ES-I3 (cell line): ENCODE results near the gene PAX5.

Experiments
- H3K36me3 ChIP-seq: 2 replicates; pipeline ENCODE4 v1.6.1; 2013; ENCODE audit warnings: mild to moderate bottlenecking, low read length, control low read depth, moderate library complexity; ENCODE audit not compliant: insufficient read depth
- H3K4me1 ChIP-seq: 2 replicates; pipeline ENCODE4 v1.6.1; 2013; ENCODE audit warnings: mild to moderate bottlenecking, control low read depth, low read length; ENCODE audit not compliant: insufficient read depth
- H3K9ac ChIP-seq: 2 replicates; pipeline ENCODE4 v1.6.1; 2013; ENCODE audit warnings: low read depth, mild to moderate bottlenecking, low read length, moderate library complexity
- H3K9me3 ChIP-seq: 2 replicates; pipeline ENCODE4 v1.6.1; 2013; ENCODE audit warnings: mild to moderate bottlenecking, low read length, moderate library complexity; ENCODE audit not compliant: control insufficient read depth, insufficient read depth

Gene PAX5

GRCh38 chr9:37033141-37033540 is 927 bp downstream of the PAX5 start:
- H3K4me1 ChIP-seq, result no peaks in the 10 kb centered on the region; the same call in 1 of the 2 replicates
- H3K9me3 ChIP-seq, result no peaks in the 10 kb centered on the region; the same call in 1 of the 2 replicates
- no peak overlapping the region for H3K9ac ChIP-seq
- H3K36me3 ChIP-seq, result no peaks in the 10 kb centered on the region

GRCh38 chr9:37032713-37033112 is 1.4 kb downstream of the PAX5 start:
- H3K36me3 ChIP-seq, result no peaks in the 10 kb centered on the region
- no peak overlapping the region for H3K9ac ChIP-seq
- no peaks in the 10 kb centered on the region; the same call in 1 of the 2 replicates for H3K4me1 ChIP-seq
- no peaks in the 10 kb centered on the region; the same call in 1 of the 2 replicates for H3K9me3 ChIP-seq

- Histone ChIP-seq H3K9me3 (no peaks in the 10 kb centered on the region; the same call in 1 of the 2 replicates), H3K9ac (no peak overlapping the region), H3K36me3 (no peaks in the 10 kb centered on the region), H3K4me1 (no peaks in the 10 kb centered on the region; the same call in 1 of the 2 replicates)
These were observed 2.2 kb downstream of the PAX5 start for GRCh38 chr9:37031902-37032301.

- H3K9ac ChIP-seq, result no peak overlapping the region
- H3K36me3 ChIP-seq, result no peaks in the 10 kb centered on the region
- no peaks in the 10 kb centered on the region; the same call in 1 of the 2 replicates for H3K4me1 ChIP-seq
- no peaks in the 10 kb centered on the region; the same call in 1 of the 2 replicates for H3K9me3 ChIP-seq
These were observed 3.0 kb downstream of the PAX5 start for GRCh38 chr9:37031081-37031480.

GRCh38 chr9:37030611-37030939 is 3.5 kb downstream of the PAX5 start:
- H3K9ac ChIP-seq, result peak overlapping the region; percentile 51; the same call in 1 of the 2 replicates
- H3K36me3 ChIP-seq, result no peaks in the 10 kb centered on the region
- H3K4me1 ChIP-seq, result no peaks in the 10 kb centered on the region; the same call in 1 of the 2 replicates
- no peaks in the 10 kb centered on the region; the same call in 1 of the 2 replicates for H3K9me3 ChIP-seq

GRCh38 chr9:37029776-37030610 is 4.1 kb downstream of the PAX5 start:
- no peaks in the 10 kb centered on the region; the same call in 1 of the 2 replicates for H3K4me1 ChIP-seq
- peak overlapping the region; percentile 51; the same call in 1 of the 2 replicates for H3K9ac ChIP-seq
- H3K9me3 ChIP-seq, result no peaks in the 10 kb centered on the region; the same call in 1 of the 2 replicates
- H3K36me3 ChIP-seq, result no peaks in the 10 kb centered on the region

GRCh38 chr9:37029304-37029775 is 4.7 kb downstream of the PAX5 start:
- Histone ChIP-seq H3K36me3 (no peaks in the 10 kb centered on the region), H3K9me3 (no peaks in the 10 kb centered on the region; the same call in 1 of the 2 replicates), H3K9ac (peak overlapping the region; percentile 51; the same call in 1 of the 2 replicates), H3K4me1 (no peaks in the 10 kb centered on the region; the same call in 1 of the 2 replicates)

GRCh38 chr9:37028420-37029031 is 5.5 kb downstream of the PAX5 start:
- H3K36me3 ChIP-seq, result no peaks in the 10 kb centered on the region
- peak overlapping the region; percentile 51; the same call in 1 of the 2 replicates for H3K9ac ChIP-seq
- no peaks in the 10 kb centered on the region; the same call in 1 of the 2 replicates for H3K9me3 ChIP-seq
- H3K4me1 ChIP-seq, result no peaks in the 10 kb centered on the region; the same call in 1 of the 2 replicates

GRCh38 chr9:37027582-37028419 is 6.3 kb downstream of the PAX5 start:
- no peaks in the 10 kb centered on the region for H3K36me3 ChIP-seq
- peak overlapping the region; percentile 63; the same call in 1 of the 2 replicates for H3K9ac ChIP-seq
- H3K9me3 ChIP-seq, result no peaks in the 10 kb centered on the region; the same call in 1 of the 2 replicates
- no peaks in the 10 kb centered on the region; the same call in 1 of the 2 replicates for H3K4me1 ChIP-seq

GRCh38 chr9:37026931-37027581 is 7.0 kb downstream of the PAX5 start:
- Histone ChIP-seq H3K4me1 (no peaks in the 10 kb centered on the region; the same call in 1 of the 2 replicates), H3K9me3 (no peaks in the 10 kb centered on the region; the same call in 1 of the 2 replicates), H3K9ac (peak overlapping the region; percentile 44; the same call in 1 of the 2 replicates), H3K36me3 (no peaks in the 10 kb centered on the region)

GRCh38 chr9:37026113-37026930 is 7.7 kb downstream of the PAX5 start:
- no peaks in the 10 kb centered on the region for H3K36me3 ChIP-seq
- peak overlapping the region; percentile 44; the same call in 1 of the 2 replicates for H3K9ac ChIP-seq
- H3K9me3 ChIP-seq, result no peaks in the 10 kb centered on the region; the same call in 1 of the 2 replicates
- no peaks in the 10 kb centered on the region; the same call in 1 of the 2 replicates for H3K4me1 ChIP-seq

- Histone ChIP-seq H3K9ac (peak overlapping the region; percentile 44; the same call in 1 of the 2 replicates), H3K4me1 (no peaks in the 10 kb centered on the region; the same call in 1 of the 2 replicates), H3K9me3 (no peaks in the 10 kb centered on the region; the same call in 1 of the 2 replicates), H3K36me3 (no peaks in the 10 kb centered on the region)
These were observed 8.3 kb downstream of the PAX5 start for GRCh38 chr9:37025823-37026112.
